K562 (cell line): ENCODE measurements around the gene PITX2. TPM values are rescaled to one million over a fixed set of nuclear protein-coding genes. Genes with fewer than 3 reads are reported as not detected.
A peak's percentile ranks its signal among the peaks of the same experiment; 100 is the strongest.

ENCODE experiments used
- ATAC-seq: fragments of 200-7000 bp; cut with Tn5 transposase; 3 replicates; pipeline ENCODE4 v1.9.1; 2020; ENCODE audit warnings: moderate library complexity
- BruUV-seq: library from RNA; stranded (reverse); fragments of 400-500 nt; replicated peaks from 2 replicates; lab custom pipeline; 2021; lab: Mats Ljungman, UMichigan
- CTCF ChIA-PET: fragments of 300-600 bp; formaldehyde crosslinking; extraction: SDS; loops from one replicate; lab custom pipeline; 2021; ENCODE audit warnings: low intra/inter-chr PET ratio; lab: Yijun Ruan, JAX
- POLR2A ChIA-PET: fragments of 300-600, 350-650 bp; sonication (Branson Sonifier 250); formaldehyde crosslinking; extraction: SDS; loops from one replicate; lab custom pipeline; 2021; ENCODE audit warnings: antibody characterized with exemption, inconsistent platforms; lab: Yijun Ruan, JAX
- DNase-seq, 4 experiments: peaks; one replicate each; pipeline versions ENCODE4 v3.0.0 to v3.0.0-alpha.2; 2011 to 2018; ENCODE audit warnings: low spot score in 3 of 4, mixed read lengths in 3 of 4; ENCODE audit errors: extremely low read depth in 1 of 4
- FAIRE-seq: peaks from 2 replicates; lab custom pipeline; 2011; peaks lifted over from hg19 to GRCh38; lab: Jason Lieb, UNC
- H2AFZ ChIP-seq: 2 replicates; pipeline ENCODE4 v1.6.0; 2011; ENCODE audit warnings: low read depth, low read length, control low read depth, inconsistent platforms
- H3K27ac ChIP-seq: fragments of 200-600 bp; 3 replicates; pipeline ENCODE4 v1.8.0; 2011; ENCODE audit warnings: low read depth, mild to moderate bottlenecking, control low read depth, inconsistent platforms, low read length, moderate library complexity, mixed read lengths; ENCODE audit errors: extremely low read depth
- H3K27me3 ChIP-seq, 2 experiments: fragments of 300-600 bp in 1 of 2; 2 replicates in 1 of 2; 3 replicates in 1 of 2; pipeline versions ENCODE4 v1.6.0 to v1.8.0; 2011; ENCODE audit warnings: inconsistent platforms in 2 of 2, low read length in 2 of 2, mild to moderate bottlenecking in 1 of 2, mixed read lengths in 1 of 2, moderate library complexity in 1 of 2; ENCODE audit not compliant: control insufficient read depth in 2 of 2, insufficient read depth in 2 of 2
- H3K36me3 ChIP-seq: fragments of 300-600 bp; 3 replicates; pipeline ENCODE4 v1.8.0; 2011; ENCODE audit warnings: mild to moderate bottlenecking, low read length, inconsistent platforms; ENCODE audit not compliant: control insufficient read depth, insufficient read depth
- H3K4me1 ChIP-seq, 2 experiments: fragments of 200-600 bp in 1 of 2; replicated peaks in 1 of 2; 2 replicates in 1 of 2; 3 replicates in 1 of 2; pipeline versions ENCODE4 v1.5.1 to v1.8.0; 2011; ENCODE audit warnings: inconsistent platforms in 2 of 2, low read length in 2 of 2, mild to moderate bottlenecking in 1 of 2, mixed read lengths in 1 of 2, moderate library complexity in 1 of 2; ENCODE audit not compliant: control insufficient read depth in 2 of 2, insufficient read depth in 2 of 2
- H3K4me2 ChIP-seq: 2 replicates; pipeline ENCODE4 v1.6.1; 2011; ENCODE audit warnings: low read length, control low read depth, inconsistent platforms, mixed read lengths; ENCODE audit not compliant: insufficient read depth
- H3K4me3 ChIP-seq: fragments of 200-600 bp; sonication (generic), shearing (Covaris generic); 2 replicates; pipeline ENCODE4 v1.5.1; 2016; ENCODE audit warnings: control low read depth, inconsistent platforms
- H3K79me2 ChIP-seq: fragments of 200-600 bp; 3 replicates; pipeline ENCODE4 v1.8.0; 2011; ENCODE audit warnings: low read length, inconsistent platforms; ENCODE audit not compliant: control insufficient read depth, insufficient read depth
- H3K9ac ChIP-seq, 2 experiments: 2 replicates each; pipeline versions ENCODE4 v1.6.0 to v1.6.1; 2011; ENCODE audit warnings: low read depth in 2 of 2, low read length in 2 of 2, control low read depth in 1 of 2, inconsistent platforms in 1 of 2, mild to moderate bottlenecking in 1 of 2, mixed read lengths in 1 of 2; ENCODE audit not compliant: insufficient read depth in 1 of 2
- H3K9me1 ChIP-seq: one replicate; pipeline ENCODE4 v1.6.0; 2011; ENCODE audit warnings: inconsistent platforms, mild to moderate bottlenecking, low read length, moderate library complexity; ENCODE audit not compliant: control insufficient read depth, insufficient read depth
- H3K9me3 ChIP-seq: replicated peaks from 2 replicates; pipeline ENCODE4 v1.5.1; 2011; ENCODE audit warnings: low read depth, low read length, inconsistent platforms; ENCODE audit not compliant: control insufficient read depth, insufficient read depth
- H4K20me1 ChIP-seq: replicated peaks from 2 replicates; pipeline ENCODE4 v1.6.1; 2011; ENCODE audit warnings: low read length, inconsistent platforms, mixed read lengths; ENCODE audit not compliant: control insufficient read depth, insufficient read depth
- CBX3 ChIP-seq, 2 experiments: IDR thresholded peaks; 1 replicate in 1 of 2; 2 replicates in 1 of 2; pipeline ENCODE4 v1.6.1; 2012; ENCODE audit warnings: inconsistent platforms in 2 of 2, low read length in 2 of 2, borderline replicate concordance in 1 of 2, control low read depth in 1 of 2
- NCOA6 ChIP-seq: fragments of 450-650 bp; IDR thresholded peaks from 2 replicates; pipeline ENCODE4 v1.6.1; 2017; ENCODE audit warnings: mild to moderate bottlenecking
- SRF ChIP-seq, 2 experiments: fragments of 250-450, 450-650 bp in 1 of 2; sonication (Bioruptor Pico) in 1 of 2; sonication (generic) in 1 of 2; formaldehyde crosslinking; IDR thresholded peaks; 2 replicates each; pipeline versions ENCODE4 v1.5.0 to v1.5.1; 2020 to 2022; ENCODE audit warnings: mild to moderate bottlenecking in 1 of 2, missing genetic modification reagents in 1 of 2
- ZNF584 ChIP-seq: fragments of 200-800 bp; sonication (Bioruptor generic); IDR thresholded peaks from 2 replicates; pipeline ENCODE4 v1.6.1; 2016; ENCODE audit warnings: low read depth, mild to moderate bottlenecking, missing genetic modification characterization, missing compliant biosample characterization
- WGBS: fragments of 100-300 bp; shearing (Covaris generic); methylation state at CpG from one replicate; pipeline ENCODE4 v1.1.6; 2016; ENCODE audit warnings: low coverage, mixed read lengths; ENCODE audit not compliant: insufficient coverage; ENCODE audit errors: missing lambda C conversion rate; 5-methylcytosine and 5-hydroxymethylcytosine counted together
- in situ Hi-C: fragments of 300-500 bp; cut with MboI; formaldehyde crosslinking; loops from 4 replicates; pipeline ENCODE4 v1.15.0; 2018; ENCODE audit warnings: inconsistent platforms, mixed read lengths
- intact Hi-C: fragments of 100-400 bp; cut with micrococcal nuclease; formaldehyde crosslinking; loops from 2 replicates; pipeline ENCODE4 v1.14.2; 2022
- polyA plus RNA-seq, 8 experiments: library from polyadenylated mRNA; depleted of rRNA in 4 of 8; stranded (reverse) in 5 of 8; unstranded in 3 of 8; fragments of >200 nt; fragmentation: Nextera tagmentation in 2 of 8; fragmentation: Illumina TruSeq in 1 of 8; extraction: Ambion mirVana in 2 of 8; extraction: Trizol in 1 of 8; gene quantifications; 2 replicates each; pipeline versions ENCODE4 v1.2.1 to v1.2.3, GENCODE V29; 2011 to 2014; ENCODE audit warnings: inconsistent platforms in 1 of 8, missing spikeins in 1 of 8
- total RNA-seq, 7 experiments: library from RNA; depleted of rRNA in 6 of 7; stranded (reverse); fragments of >200 nt in 6 of 7; fragmentation: Illumina TruSeq in 2 of 7; extraction: Trizol in 2 of 7; gene quantifications; 2 replicates each; pipeline versions ENCODE4 v1.2.1 to v1.2.3, GENCODE V29; 2011 to 2021; ENCODE audit warnings: low replicate concordance in 1 of 7
- TF ChIP-seq, protein P1 (sequence below): fragments of 450-650 bp; IDR thresholded peaks from 2 replicates; pipeline ENCODE4 v1.6.1; 2018; ENCODE audit not compliant: partially characterized antibody

The PITX2 gene
- total and polyA plus RNA-seq, 9 of the 15 experiments (the other 6 are each of a cell fraction or from before 2014, with no cell fraction given), result 0.08 TPM; not detected in 8

DNA sequence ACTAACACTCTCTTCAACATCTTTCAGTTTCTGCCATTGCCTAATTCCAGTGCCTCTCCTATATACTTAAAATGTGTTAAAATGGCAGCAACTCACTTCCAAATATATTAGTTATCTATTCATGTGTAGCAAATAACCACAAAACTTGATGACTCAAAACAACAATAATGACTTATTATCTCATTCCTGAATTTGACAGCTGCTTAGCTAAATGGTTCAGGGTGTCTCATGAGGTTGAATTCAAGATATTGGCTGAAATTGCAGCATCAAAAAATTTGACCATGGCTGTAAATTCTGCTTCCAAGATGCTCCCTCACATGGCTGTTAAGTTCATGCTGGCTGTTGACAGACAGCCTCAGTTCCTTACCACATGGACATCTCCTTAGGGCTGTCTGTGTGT is 25.3 kb downstream of the PITX2 start:
- ChIA-PET POLR2A (no interaction called here), CTCF (no interaction called here)
- Histone ChIP-seq H3K4me3 (no peak overlapping the region), H3K4me2 (no peak overlapping the region), H2AFZ (no peak overlapping the region), H3K4me1 (no peaks in the 10 kb centered on the region), H3K9ac (no peak overlapping the region), H3K79me2 (no peaks in the 10 kb centered on the region), H4K20me1 (no peaks in the 10 kb centered on the region), H3K9me1 (no peaks in the 10 kb centered on the region), H3K27me3 (no peaks in the 10 kb centered on the region), H3K9me3 (no peaks in the 10 kb centered on the region), H3K27ac (no peak overlapping the region), H3K36me3 (no peaks in the 10 kb centered on the region)
- intact Hi-C loops (no loop called here), in situ Hi-C loops (no loop called here)
- BruUV-seq, result no TSS peak
- ATAC-seq (no peak), DNase-seq (no peak), FAIRE-seq (no peak)
- no peak for TF ChIP-seq NCOA6
- TF ChIP-seq SRF (CRISPR knock-in tag; IDR thresholded peaks at IDR 0.05), result no peak
- TF ChIP-seq CBX3 (IDR thresholded peaks at IDR 0.05; ENCODE audit: borderline replicate concordance in 1 of 2, low read length in 2 of 2), result no peak

DNA sequence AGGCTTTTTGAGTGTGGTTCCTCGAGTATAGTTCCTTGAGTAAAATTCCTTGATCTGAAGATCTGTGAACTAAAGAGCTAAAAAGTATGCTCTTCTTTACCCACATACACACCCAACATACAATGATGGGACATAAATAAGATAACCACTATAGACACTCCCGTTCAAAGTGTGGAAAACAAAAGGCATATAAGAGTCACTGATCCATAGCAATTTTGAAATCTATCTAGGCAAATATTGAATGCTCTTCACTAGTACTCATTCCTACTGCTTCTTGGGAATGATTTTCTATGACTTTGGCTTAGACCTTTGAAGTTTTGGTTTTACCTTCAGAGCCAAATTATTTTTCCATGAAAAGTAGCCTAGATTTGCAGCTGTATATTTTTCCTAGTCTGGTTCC is 26.4 kb downstream of the PITX2 start:
- DNase-seq, result no peak
- intact Hi-C loops (no loop called here), in situ Hi-C loops (no loop called here)
- H3K27ac ChIP-seq, result no peak overlapping the region
- no peaks in the 10 kb centered on the region for H3K4me1 ChIP-seq
- 0% methylated on average over 2 of the region's 2 CpGs for WGBS
- no peaks in the 10 kb centered on the region for H4K20me1 ChIP-seq
- FAIRE-seq, result no peak
- H3K27me3 ChIP-seq, result no peaks in the 10 kb centered on the region
- TF ChIP-seq, protein P1, sequence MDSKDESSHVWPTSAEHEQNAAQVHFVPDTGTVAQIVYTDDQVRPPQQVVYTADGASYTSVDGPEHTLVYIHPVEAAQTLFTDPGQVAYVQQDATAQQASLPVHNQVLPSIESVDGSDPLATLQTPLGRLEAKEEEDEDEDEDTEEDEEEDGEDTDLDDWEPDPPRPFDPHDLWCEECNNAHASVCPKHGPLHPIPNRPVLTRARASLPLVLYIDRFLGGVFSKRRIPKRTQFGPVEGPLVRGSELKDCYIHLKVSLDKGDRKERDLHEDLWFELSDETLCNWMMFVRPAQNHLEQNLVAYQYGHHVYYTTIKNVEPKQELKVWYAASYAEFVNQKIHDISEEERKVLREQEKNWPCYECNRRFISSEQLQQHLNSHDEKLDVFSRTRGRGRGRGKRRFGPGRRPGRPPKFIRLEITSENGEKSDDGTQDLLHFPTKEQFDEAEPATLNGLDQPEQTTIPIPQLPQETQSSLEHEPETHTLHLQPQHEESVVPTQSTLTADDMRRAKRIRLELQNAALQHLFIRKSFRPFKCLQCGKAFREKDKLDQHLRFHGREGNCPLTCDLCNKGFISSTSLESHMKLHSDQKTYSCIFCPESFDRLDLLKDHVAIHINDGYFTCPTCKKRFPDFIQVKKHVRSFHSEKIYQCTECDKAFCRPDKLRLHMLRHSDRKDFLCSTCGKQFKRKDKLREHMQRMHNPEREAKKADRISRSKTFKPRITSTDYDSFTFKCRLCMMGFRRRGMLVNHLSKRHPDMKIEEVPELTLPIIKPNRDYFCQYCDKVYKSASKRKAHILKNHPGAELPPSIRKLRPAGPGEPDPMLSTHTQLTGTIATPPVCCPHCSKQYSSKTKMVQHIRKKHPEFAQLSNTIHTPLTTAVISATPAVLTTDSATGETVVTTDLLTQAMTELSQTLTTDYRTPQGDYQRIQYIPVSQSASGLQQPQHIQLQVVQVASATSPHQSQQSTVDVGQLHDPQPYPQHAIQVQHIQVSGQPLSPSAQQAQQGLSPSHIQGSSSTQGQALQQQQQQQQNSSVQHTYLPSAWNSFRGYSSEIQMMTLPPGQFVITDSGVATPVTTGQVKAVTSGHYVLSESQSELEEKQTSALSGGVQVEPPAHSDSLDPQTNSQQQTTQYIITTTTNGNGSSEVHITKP, result no peak
- TF ChIP-seq ZNF584 (CRISPR knock-in tag), result peak; percentile 96
- no TSS peak for BruUV-seq
- ChIA-PET CTCF (no interaction called here), POLR2A (no interaction called here)
- H3K9me1 ChIP-seq, result no peaks in the 10 kb centered on the region
- no peaks in the 10 kb centered on the region for H3K79me2 ChIP-seq
- H2AFZ ChIP-seq, result no peak overlapping the region
- H3K4me3 ChIP-seq, result no peak overlapping the region
- no peaks in the 10 kb centered on the region for H3K9me3 ChIP-seq
- H3K9ac ChIP-seq, result no peak overlapping the region
- no peak for ATAC-seq
- H3K36me3 ChIP-seq, result no peaks in the 10 kb centered on the region
- no peak overlapping the region for H3K4me2 ChIP-seq
